WERI-Rb-1 (cell line): ENCODE measurements around the gene GASK1A.

Experiments used
- DNase-seq: peaks from one replicate; pipeline ENCODE4 v3.0.0-alpha.2; 2020
- H3K27ac ChIP-seq: fragments of 250-450 bp; sonication (Bioruptor Pico); 2 replicates; pipeline ENCODE4 v1.5.1; 2020; ENCODE audit warnings: mild to moderate bottlenecking, moderate library complexity
- H3K27me3 ChIP-seq: fragments of 250-450 bp; sonication (Bioruptor Pico); 2 replicates; pipeline ENCODE4 v1.5.1; 2021; ENCODE audit warnings: mild to moderate bottlenecking, low read depth, moderate library complexity; ENCODE audit not compliant: insufficient read depth, severe bottlenecking
- H3K36me3 ChIP-seq: fragments of 250-450 bp; sonication (Bioruptor Pico); 2 replicates; pipeline ENCODE4 v1.5.1; 2020; ENCODE audit warnings: mild to moderate bottlenecking, moderate library complexity
- H3K4me3 ChIP-seq: 2 replicates; pipeline ENCODE4 v1.5.1; 2011; ENCODE audit warnings: low read depth, mild to moderate bottlenecking, control low read depth, low read length
- H3K9me3 ChIP-seq: fragments of 250-450 bp; sonication (Bioruptor Pico); 2 replicates; pipeline ENCODE4 v1.5.1; 2021; ENCODE audit warnings: mild to moderate bottlenecking, moderate library complexity; ENCODE audit not compliant: severe bottlenecking
- TF ChIP-seq, protein P1 (sequence below): IDR thresholded peaks from 2 replicates; pipeline ENCODE4 v1.5.1; 2011; ENCODE audit warnings: low read depth, mild to moderate bottlenecking, control low read depth, inconsistent platforms, low read length

GASK1A gene

DNA sequence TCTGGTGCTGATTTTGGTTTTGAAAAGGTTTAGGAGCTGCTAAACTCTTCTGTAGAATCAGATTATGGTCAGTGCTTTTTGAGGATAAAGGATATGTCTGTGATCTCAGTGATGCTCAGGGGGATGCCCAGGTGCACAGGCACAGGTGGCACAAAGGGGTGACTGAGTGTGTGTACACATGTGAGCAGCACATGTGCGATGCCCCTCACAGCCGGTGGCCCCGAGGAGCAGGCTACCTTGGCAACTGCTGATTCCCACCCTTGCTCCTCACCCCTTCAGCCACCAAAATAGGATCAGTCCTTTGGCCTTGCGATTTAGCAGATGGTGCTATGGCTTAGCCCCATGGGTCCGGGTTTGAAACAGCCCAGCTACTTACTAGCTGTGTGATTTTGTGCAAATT, 75.6 kb downstream of the GASK1A start:
- H3K36me3 ChIP-seq = no peaks in the 10 kb centered on the region
- TF ChIP-seq, protein P1, sequence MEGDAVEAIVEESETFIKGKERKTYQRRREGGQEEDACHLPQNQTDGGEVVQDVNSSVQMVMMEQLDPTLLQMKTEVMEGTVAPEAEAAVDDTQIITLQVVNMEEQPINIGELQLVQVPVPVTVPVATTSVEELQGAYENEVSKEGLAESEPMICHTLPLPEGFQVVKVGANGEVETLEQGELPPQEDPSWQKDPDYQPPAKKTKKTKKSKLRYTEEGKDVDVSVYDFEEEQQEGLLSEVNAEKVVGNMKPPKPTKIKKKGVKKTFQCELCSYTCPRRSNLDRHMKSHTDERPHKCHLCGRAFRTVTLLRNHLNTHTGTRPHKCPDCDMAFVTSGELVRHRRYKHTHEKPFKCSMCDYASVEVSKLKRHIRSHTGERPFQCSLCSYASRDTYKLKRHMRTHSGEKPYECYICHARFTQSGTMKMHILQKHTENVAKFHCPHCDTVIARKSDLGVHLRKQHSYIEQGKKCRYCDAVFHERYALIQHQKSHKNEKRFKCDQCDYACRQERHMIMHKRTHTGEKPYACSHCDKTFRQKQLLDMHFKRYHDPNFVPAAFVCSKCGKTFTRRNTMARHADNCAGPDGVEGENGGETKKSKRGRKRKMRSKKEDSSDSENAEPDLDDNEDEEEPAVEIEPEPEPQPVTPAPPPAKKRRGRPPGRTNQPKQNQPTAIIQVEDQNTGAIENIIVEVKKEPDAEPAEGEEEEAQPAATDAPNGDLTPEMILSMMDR = no peak
- no peak overlapping the region for H3K27ac ChIP-seq
- no peaks in the 10 kb centered on the region for H3K27me3 ChIP-seq
- DNase-seq = no peak
- peaks cover 5% of the 10 kb centered on the region for H3K9me3 ChIP-seq
- H3K4me3 ChIP-seq = no peak overlapping the region

GRCh38 chr3:43055393-43055792, 76.3 kb downstream of the GASK1A start:
- TF ChIP-seq, protein P1 = no peak
- DNase-seq = no peak
- Histone ChIP-seq H3K27me3 (no peaks in the 10 kb centered on the region), H3K9me3 (peaks cover 2% of the 10 kb centered on the region), H3K27ac (no peak overlapping the region), H3K36me3 (no peaks in the 10 kb centered on the region), H3K4me3 (no peak overlapping the region)

DNA sequence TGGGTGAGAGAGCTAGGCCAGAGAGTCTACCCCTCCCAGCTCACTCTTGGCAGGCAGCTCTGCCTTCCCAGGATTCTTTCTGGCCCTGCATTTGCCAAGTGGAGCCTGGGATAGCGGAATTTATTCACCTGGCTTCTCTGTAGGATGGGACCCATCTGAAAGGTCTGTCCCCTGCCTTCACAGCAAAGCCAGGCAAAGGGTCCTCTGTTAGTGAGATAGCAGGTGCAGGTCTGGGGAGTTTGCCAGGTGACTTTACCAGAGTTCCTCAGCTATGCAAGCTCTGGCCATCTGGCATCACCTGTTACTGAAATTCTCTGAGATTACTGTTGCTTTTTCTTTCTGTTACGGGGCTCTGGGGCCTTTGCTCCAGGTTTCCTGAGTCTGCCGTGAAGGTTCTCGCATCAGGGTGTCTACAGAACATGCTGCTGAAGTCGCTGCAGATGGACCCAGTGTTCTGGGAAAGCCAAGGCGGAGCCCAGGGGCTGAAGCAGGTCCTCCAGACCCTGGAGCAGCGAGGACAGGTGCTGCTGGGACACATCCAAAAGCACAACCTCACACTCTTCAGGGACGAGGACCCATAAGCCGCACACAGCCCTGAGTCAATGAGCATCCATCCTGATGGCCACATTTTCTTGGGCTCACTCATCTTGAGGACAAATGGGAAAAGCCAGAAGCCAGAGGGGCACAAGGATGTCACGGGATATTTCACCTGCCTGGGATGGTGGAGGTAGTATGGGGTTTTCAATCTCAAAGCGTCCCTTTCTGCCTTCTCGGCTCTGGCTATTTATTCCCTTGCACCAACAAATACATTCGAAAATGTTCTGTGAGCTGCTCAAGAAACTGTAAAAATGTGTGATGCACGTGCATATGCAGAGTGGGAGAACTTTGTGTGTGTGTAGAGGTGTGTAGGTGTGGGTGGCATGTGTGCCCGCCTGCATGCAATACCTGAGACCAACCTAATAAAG, 77.0 kb downstream of the GASK1A start:
- Histone ChIP-seq H3K36me3 (no peaks in the 10 kb centered on the region), H3K27me3 (no peaks in the 10 kb centered on the region), H3K27ac (no peak overlapping the region), H3K4me3 (no peak overlapping the region), H3K9me3 (no peaks in the 10 kb centered on the region)
- DNase-seq = no peak
- TF ChIP-seq, protein P1 = no peak

DNA sequence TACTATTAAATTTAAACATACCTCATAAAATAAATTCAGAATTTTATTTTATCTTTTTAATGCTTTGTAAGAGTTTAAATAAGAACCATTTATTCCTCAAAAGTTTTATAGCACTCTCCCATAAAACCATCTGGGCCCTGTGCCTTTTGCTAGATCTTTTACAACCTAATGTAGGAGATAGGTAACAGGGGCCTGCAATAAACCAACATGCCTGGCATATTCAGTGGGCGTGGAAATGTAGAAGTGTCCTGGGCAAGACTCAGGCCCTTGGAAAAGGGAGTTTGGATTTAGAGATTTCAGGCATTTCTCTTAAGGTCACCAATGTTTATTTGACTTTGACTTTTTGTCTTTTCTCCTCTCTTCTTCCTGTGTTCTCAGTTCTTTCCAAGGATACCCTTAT, 80.3 kb downstream of the GASK1A start:
- no peaks in the 10 kb centered on the region for H3K9me3 ChIP-seq
- no peak for DNase-seq
- H3K4me3 ChIP-seq = no peak overlapping the region
- TF ChIP-seq, protein P1 = no peak
- no peak overlapping the region for H3K27ac ChIP-seq
- H3K36me3 ChIP-seq = no peaks in the 10 kb centered on the region
- H3K27me3 ChIP-seq = no peaks in the 10 kb centered on the region

GRCh38 chr3:43061101-43061895, 82.2 kb downstream of the GASK1A start:
- TF ChIP-seq, protein P1 = no peak
- Histone ChIP-seq H3K27ac (no peak overlapping the region), H3K27me3 (no peaks in the 10 kb centered on the region), H3K4me3 (no peak overlapping the region), H3K9me3 (no peaks in the 10 kb centered on the region), H3K36me3 (no peaks in the 10 kb centered on the region)
- DNase-seq = peak; percentile 24
